K562 (cell line): ENCODE results near the gene SERP1. TPM values are rescaled to one million over a fixed set of nuclear protein-coding genes. Genes with fewer than 3 reads are reported as not detected.

Source experiments
- ATAC-seq: fragments of 200-7000 bp; cut with Tn5 transposase; 3 replicates; pipeline ENCODE4 v1.9.1; 2020; ENCODE audit warnings: moderate library complexity
- BruUV-seq: library from RNA; stranded (reverse); fragments of 400-500 nt; replicated peaks from 2 replicates; lab custom pipeline; 2021; lab: Mats Ljungman, UMichigan
- CTCF ChIA-PET: fragments of 300-600 bp; formaldehyde crosslinking; extraction: SDS; loops from one replicate; lab custom pipeline; 2021; ENCODE audit warnings: low intra/inter-chr PET ratio; lab: Yijun Ruan, JAX
- POLR2A ChIA-PET: fragments of 300-600, 350-650 bp; sonication (Branson Sonifier 250); formaldehyde crosslinking; extraction: SDS; loops from one replicate; lab custom pipeline; 2021; ENCODE audit warnings: antibody characterized with exemption, inconsistent platforms; lab: Yijun Ruan, JAX
- DNase-seq, 4 experiments: peaks; one replicate each; pipeline versions ENCODE4 v3.0.0 to v3.0.0-alpha.2; 2011 to 2018; ENCODE audit warnings: low spot score in 3 of 4, mixed read lengths in 3 of 4; ENCODE audit errors: extremely low read depth in 1 of 4
- FAIRE-seq: peaks from 2 replicates; lab custom pipeline; 2011; peaks lifted over from hg19 to GRCh38; lab: Jason Lieb, UNC
- H2AFZ ChIP-seq: 2 replicates; pipeline ENCODE4 v1.6.0; 2011; ENCODE audit warnings: low read depth, low read length, control low read depth, inconsistent platforms
- H3K27ac ChIP-seq: fragments of 200-600 bp; 3 replicates; pipeline ENCODE4 v1.8.0; 2011; ENCODE audit warnings: low read depth, mild to moderate bottlenecking, control low read depth, inconsistent platforms, low read length, moderate library complexity, mixed read lengths; ENCODE audit errors: extremely low read depth
- H3K27me3 ChIP-seq, 2 experiments: fragments of 300-600 bp in 1 of 2; 2 replicates in 1 of 2; 3 replicates in 1 of 2; pipeline versions ENCODE4 v1.6.0 to v1.8.0; 2011; ENCODE audit warnings: inconsistent platforms in 2 of 2, low read length in 2 of 2, mild to moderate bottlenecking in 1 of 2, mixed read lengths in 1 of 2, moderate library complexity in 1 of 2; ENCODE audit not compliant: control insufficient read depth in 2 of 2, insufficient read depth in 2 of 2
- H3K36me3 ChIP-seq: fragments of 300-600 bp; 3 replicates; pipeline ENCODE4 v1.8.0; 2011; ENCODE audit warnings: mild to moderate bottlenecking, low read length, inconsistent platforms; ENCODE audit not compliant: control insufficient read depth, insufficient read depth
- H3K4me1 ChIP-seq, 2 experiments: fragments of 200-600 bp in 1 of 2; replicated peaks in 1 of 2; 2 replicates in 1 of 2; 3 replicates in 1 of 2; pipeline versions ENCODE4 v1.5.1 to v1.8.0; 2011; ENCODE audit warnings: inconsistent platforms in 2 of 2, low read length in 2 of 2, mild to moderate bottlenecking in 1 of 2, mixed read lengths in 1 of 2, moderate library complexity in 1 of 2; ENCODE audit not compliant: control insufficient read depth in 2 of 2, insufficient read depth in 2 of 2
- H3K4me2 ChIP-seq: 2 replicates; pipeline ENCODE4 v1.6.1; 2011; ENCODE audit warnings: low read length, control low read depth, inconsistent platforms, mixed read lengths; ENCODE audit not compliant: insufficient read depth
- H3K4me3 ChIP-seq: fragments of 200-600 bp; sonication (generic), shearing (Covaris generic); 2 replicates; pipeline ENCODE4 v1.5.1; 2016; ENCODE audit warnings: control low read depth, inconsistent platforms
- H3K79me2 ChIP-seq: fragments of 200-600 bp; 3 replicates; pipeline ENCODE4 v1.8.0; 2011; ENCODE audit warnings: low read length, inconsistent platforms; ENCODE audit not compliant: control insufficient read depth, insufficient read depth
- H3K9ac ChIP-seq, 2 experiments: 2 replicates each; pipeline versions ENCODE4 v1.6.0 to v1.6.1; 2011; ENCODE audit warnings: low read depth in 2 of 2, low read length in 2 of 2, control low read depth in 1 of 2, inconsistent platforms in 1 of 2, mild to moderate bottlenecking in 1 of 2, mixed read lengths in 1 of 2; ENCODE audit not compliant: insufficient read depth in 1 of 2
- H3K9me1 ChIP-seq: one replicate; pipeline ENCODE4 v1.6.0; 2011; ENCODE audit warnings: inconsistent platforms, mild to moderate bottlenecking, low read length, moderate library complexity; ENCODE audit not compliant: control insufficient read depth, insufficient read depth
- H3K9me3 ChIP-seq: replicated peaks from 2 replicates; pipeline ENCODE4 v1.5.1; 2011; ENCODE audit warnings: low read depth, low read length, inconsistent platforms; ENCODE audit not compliant: control insufficient read depth, insufficient read depth
- H4K20me1 ChIP-seq: replicated peaks from 2 replicates; pipeline ENCODE4 v1.6.1; 2011; ENCODE audit warnings: low read length, inconsistent platforms, mixed read lengths; ENCODE audit not compliant: control insufficient read depth, insufficient read depth
- CTCFL ChIP-seq: IDR thresholded peaks from 2 replicates; pipeline ENCODE4 v1.6.1; 2011; ENCODE audit warnings: borderline replicate concordance, low read depth, mild to moderate bottlenecking, moderate library complexity, low read length; ENCODE audit not compliant: insufficient read depth, poor library complexity, severe bottlenecking
- IRF9 ChIP-seq: fragments of 450-650 bp; IDR thresholded peaks from 2 replicates; pipeline ENCODE4 v1.6.1; 2016; ENCODE audit warnings: missing biosample characterization, missing genetic modification characterization
- LARP7 ChIP-seq: fragments of 450-650 bp; IDR thresholded peaks from 2 replicates; pipeline ENCODE4 v1.6.1; 2016
- POLR2A ChIP-seq: fragments of 450-650 bp; conservative IDR thresholded peaks from 2 replicates; pipeline ENCODE4 v1.6.1; 2016
- RNF219 ChIP-seq: fragments of 250-450 bp; sonication (Bioruptor Pico); IDR thresholded peaks from 2 replicates; pipeline ENCODE4 v1.5.0; 2022; ENCODE audit warnings: mild to moderate bottlenecking
- SAFB ChIP-seq: fragments of 200-400 bp; formaldehyde crosslinking; IDR thresholded peaks from 2 replicates; pipeline ENCODE4 v1.6.1; 2017; ENCODE audit warnings: low read depth, low read length, borderline replicate concordance
- SMARCA5 ChIP-seq: fragments of 450-650 bp; IDR thresholded peaks from 2 replicates; pipeline ENCODE4 v1.6.1; 2016
- SMARCB1 ChIP-seq: IDR thresholded peaks from 2 replicates; pipeline ENCODE4 v1.6.1; 2011; ENCODE audit warnings: improper control_type of control experiment, low read depth; ENCODE audit not compliant: insufficient read length
- SPI1 ChIP-seq: IDR thresholded peaks from 2 replicates; pipeline ENCODE4 v1.6.1; 2011; ENCODE audit warnings: low read depth, low read length, control low read depth, borderline replicate concordance
- SRF ChIP-seq, 2 experiments: fragments of 250-450, 450-650 bp in 1 of 2; sonication (Bioruptor Pico) in 1 of 2; sonication (generic) in 1 of 2; formaldehyde crosslinking; IDR thresholded peaks; 2 replicates each; pipeline versions ENCODE4 v1.5.0 to v1.5.1; 2020 to 2022; ENCODE audit warnings: mild to moderate bottlenecking in 1 of 2, missing genetic modification reagents in 1 of 2
- ZNF224 ChIP-seq: sonication (generic); formaldehyde crosslinking; IDR thresholded peaks from 2 replicates; pipeline ENCODE4 v1.8.0; 2022; ENCODE audit warnings: mild to moderate bottlenecking, missing genetic modification reagents
- ZNF280B ChIP-seq: fragments of 250-450 bp; sonication (Bioruptor Pico); IDR thresholded peaks from 2 replicates; pipeline ENCODE4 v1.5.1; 2021; ENCODE audit warnings: mild to moderate bottlenecking
- ZNF77 ChIP-seq: fragments of 250-450 bp; sonication (Bioruptor Pico); IDR thresholded peaks from 2 replicates; pipeline ENCODE4 v1.5.0; 2020
- ZNF79 ChIP-seq: fragments of 250-450 bp; sonication (Bioruptor Pico); IDR thresholded peaks from 2 replicates; pipeline ENCODE4 v1.4.0; 2020; ENCODE audit warnings: low read depth, mild to moderate bottlenecking, moderate library complexity
- WGBS: fragments of 100-300 bp; shearing (Covaris generic); methylation state at CpG from one replicate; pipeline ENCODE4 v1.1.6; 2016; ENCODE audit warnings: low coverage, mixed read lengths; ENCODE audit not compliant: insufficient coverage; ENCODE audit errors: missing lambda C conversion rate; 5-methylcytosine and 5-hydroxymethylcytosine counted together
- in situ Hi-C: fragments of 300-500 bp; cut with MboI; formaldehyde crosslinking; loops from 4 replicates; pipeline ENCODE4 v1.15.0; 2018; ENCODE audit warnings: inconsistent platforms, mixed read lengths
- intact Hi-C: fragments of 100-400 bp; cut with micrococcal nuclease; formaldehyde crosslinking; loops from 2 replicates; pipeline ENCODE4 v1.14.2; 2022
- polyA plus RNA-seq, 8 experiments: library from polyadenylated mRNA; depleted of rRNA in 4 of 8; stranded (reverse) in 5 of 8; unstranded in 3 of 8; fragments of >200 nt; fragmentation: Nextera tagmentation in 2 of 8; fragmentation: Illumina TruSeq in 1 of 8; extraction: Ambion mirVana in 2 of 8; extraction: Trizol in 1 of 8; gene quantifications; 2 replicates each; pipeline versions ENCODE4 v1.2.1 to v1.2.3, GENCODE V29; 2011 to 2014; ENCODE audit warnings: inconsistent platforms in 1 of 8, missing spikeins in 1 of 8
- total RNA-seq, 7 experiments: library from RNA; depleted of rRNA in 6 of 7; stranded (reverse); fragments of >200 nt in 6 of 7; fragmentation: Illumina TruSeq in 2 of 7; extraction: Trizol in 2 of 7; gene quantifications; 2 replicates each; pipeline versions ENCODE4 v1.2.1 to v1.2.3, GENCODE V29; 2011 to 2021; ENCODE audit warnings: low replicate concordance in 1 of 7

The SERP1 gene
- total and polyA plus RNA-seq, 9 of the 15 experiments (the other 6 are each of a cell fraction or from before 2014, with no cell fraction given), result 38.6 to 443 (median 121) TPM

GRCh38 chr3:150523538-150523937 is 22.8 kb downstream of the SERP1 start (continued):
- no peak for TF ChIP-seq RNF219 (CRISPR knock-in tag)
- TF ChIP-seq SAFB, result no peak
- TF ChIP-seq SMARCA5, result no peak
- TF ChIP-seq ZNF77 (CRISPR knock-in tag), result no peak
- no peak for TF ChIP-seq ZNF280B
- no peak for TF ChIP-seq SMARCB1
- TF ChIP-seq SPI1, result no peak

- no peaks in the 10 kb centered on the region for H3K79me2 ChIP-seq
- intact Hi-C loops (no loop called here), in situ Hi-C loops (loop anchor here (25.0 kb wide), 2 partner anchors 559 to 616 kb away; partner anchors contain the start of gene PFN2)
- DNase-seq, result peak in 1 of 4 experiments; percentile 16
- no peak overlapping the region for H3K4me3 ChIP-seq
- 0% methylated on average over 2 of the region's 2 CpGs for WGBS
- H2AFZ ChIP-seq, result no peak overlapping the region
- no peaks in the 10 kb centered on the region for H3K27me3 ChIP-seq
- no peak overlapping the region for H3K27ac ChIP-seq
- no TSS peak for BruUV-seq
- POLR2A ChIA-PET, result interaction anchor here (0.6 to 1.0 kb wide), 3 partner anchors 21 to 920 kb away, joined by 3 read pairs; no protein-coding TSS in a partner anchor
- H3K4me1 ChIP-seq, result peaks cover 0 to 4% of the 10 kb centered on the region in 2 experiments; a peak in 1 of 5 replicates
- FAIRE-seq, result peak; percentile 29
- peak; percentile 82 for ATAC-seq
- no peaks in the 10 kb centered on the region for H3K9me1 ChIP-seq
- CTCF ChIA-PET, result no interaction called here
- H4K20me1 ChIP-seq, result no peaks in the 10 kb centered on the region
- no peaks in the 10 kb centered on the region for H3K36me3 ChIP-seq
- no peak overlapping the region for H3K4me2 ChIP-seq
- no peaks in the 10 kb centered on the region for H3K9me3 ChIP-seq
- no peak overlapping the region for H3K9ac ChIP-seq
- TF ChIP-seq SRF (CRISPR knock-in tag; IDR thresholded peaks at IDR 0.05), result no peak
- no peak for TF ChIP-seq IRF9 (tag)
- no peak for TF ChIP-seq ZNF224 (CRISPR knock-in tag)
- TF ChIP-seq LARP7, result no peak
- TF ChIP-seq ZNF79 (CRISPR knock-in tag), result no peak
- peak; percentile 13 for TF ChIP-seq CTCFL
- no peak for TF ChIP-seq POLR2A
These were observed 24.8 kb downstream of the SERP1 start for GRCh38 chr3:150521463-150521862.
